H9 (cell line): ENCODE results near the gene ZNF365. TPM values are rescaled to one million over a fixed set of nuclear protein-coding genes. Genes with fewer than 3 reads are reported as not detected.

Experiments used
- DNase-seq: peaks from one replicate; pipeline ENCODE4 v3.0.0-alpha.2; 2017
- H2AFZ ChIP-seq: one replicate; pipeline ENCODE4 v1.6.1; 2013; ENCODE audit warnings: mild to moderate bottlenecking, low read length, control low read depth, moderate library complexity
- H2AK5ac ChIP-seq: 2 replicates; pipeline ENCODE4 v1.6.1; 2013; ENCODE audit warnings: low read length, control low read depth, mixed read lengths; ENCODE audit not compliant: insufficient read length
- H2BK120ac ChIP-seq: one replicate; pipeline ENCODE4 v1.6.1; 2013; ENCODE audit warnings: low read depth, mild to moderate bottlenecking, low read length, control low read depth, inconsistent platforms; ENCODE audit not compliant: poor library complexity, severe bottlenecking
- H2BK12ac ChIP-seq: 2 replicates; pipeline ENCODE4 v1.6.1; 2013; ENCODE audit warnings: low read length, control low read depth, mixed read lengths, low read depth; ENCODE audit not compliant: insufficient read length
- H2BK15ac ChIP-seq: 2 replicates; pipeline ENCODE4 v1.6.1; 2013; ENCODE audit warnings: low read depth, low read length, control low read depth
- H2BK20ac ChIP-seq: one replicate; pipeline ENCODE4 v1.6.1; 2013; ENCODE audit warnings: low read depth, mild to moderate bottlenecking, low read length, control low read depth, inconsistent platforms; ENCODE audit not compliant: poor library complexity, severe bottlenecking
- H2BK5ac ChIP-seq: 2 replicates; pipeline ENCODE4 v1.6.1; 2013; ENCODE audit warnings: low read length, control low read depth, mixed read lengths; ENCODE audit not compliant: insufficient read length
- H3K14ac ChIP-seq: 2 replicates; pipeline ENCODE4 v1.6.1; 2013; ENCODE audit warnings: low read length, control low read depth; ENCODE audit not compliant: insufficient read depth
- H3K18ac ChIP-seq: 2 replicates; pipeline ENCODE4 v1.6.1; 2013; ENCODE audit warnings: low read depth, mild to moderate bottlenecking, mixed read lengths, low read length, control low read depth; ENCODE audit not compliant: insufficient read length
- H3K23ac ChIP-seq: 2 replicates; pipeline ENCODE4 v1.6.1; 2013; ENCODE audit warnings: low read length, control low read depth, mixed read lengths, low read depth; ENCODE audit not compliant: insufficient read length
- H3K23me2 ChIP-seq: 2 replicates; pipeline ENCODE4 v1.6.1; 2013; ENCODE audit warnings: low read depth, mild to moderate bottlenecking, mixed read lengths, low read length, control low read depth; ENCODE audit not compliant: insufficient read length, poor library complexity, severe bottlenecking
- H3K27ac ChIP-seq: 2 replicates; pipeline ENCODE4 v1.5.1; 2013; ENCODE audit warnings: low read length, control low read depth, mixed read lengths, low read depth; ENCODE audit not compliant: insufficient read length
- H3K27me3 ChIP-seq: 2 replicates; pipeline ENCODE4 v1.6.1; 2013; ENCODE audit warnings: low read length, control low read depth, inconsistent platforms; ENCODE audit not compliant: insufficient read depth
- H3K4ac ChIP-seq: 2 replicates; pipeline ENCODE4 v1.6.1; 2013; ENCODE audit warnings: low read depth, mild to moderate bottlenecking, control low read depth, inconsistent platforms, low read length, moderate library complexity
- H3K4me1 ChIP-seq: 2 replicates; pipeline ENCODE4 v1.6.1; 2013; ENCODE audit warnings: low read length, control low read depth, inconsistent platforms; ENCODE audit not compliant: insufficient read depth
- H3K4me2 ChIP-seq: 2 replicates; pipeline ENCODE4 v1.6.1; 2013; ENCODE audit warnings: low read length, control low read depth, mixed read lengths; ENCODE audit not compliant: insufficient read length, insufficient read depth
- H3K56ac ChIP-seq: 2 replicates; pipeline ENCODE4 v1.6.1; 2013; ENCODE audit warnings: low read depth, mild to moderate bottlenecking, mixed read lengths, low read length, control low read depth; ENCODE audit not compliant: insufficient read length
- H3K79me1 ChIP-seq: 2 replicates; pipeline ENCODE4 v1.6.1; 2013; ENCODE audit warnings: low read depth, mild to moderate bottlenecking, moderate library complexity, low read length, control low read depth, inconsistent platforms; ENCODE audit not compliant: insufficient read depth, poor library complexity, severe bottlenecking
- H3K79me2 ChIP-seq: 2 replicates; pipeline ENCODE4 v1.6.1; 2013; ENCODE audit warnings: low read length, control low read depth, inconsistent platforms; ENCODE audit not compliant: insufficient read depth
- H3K9ac ChIP-seq: 2 replicates; pipeline ENCODE4 v1.6.1; 2013; ENCODE audit warnings: low read length, control low read depth, mixed read lengths; ENCODE audit not compliant: insufficient read length; ENCODE audit errors: extremely low read depth
- H3K9me3 ChIP-seq: one replicate; pipeline ENCODE4 v1.6.1; 2013; ENCODE audit warnings: low read depth, low read length, inconsistent platforms; ENCODE audit not compliant: control insufficient read depth
- H3T11ph ChIP-seq: one replicate; pipeline ENCODE4 v1.6.1; 2013; ENCODE audit warnings: mild to moderate bottlenecking, low read length, control low read depth, inconsistent platforms
- H4K20me1 ChIP-seq: one replicate; pipeline ENCODE4 v1.6.1; 2013; ENCODE audit not compliant: control insufficient read depth, insufficient read length, insufficient read depth
- H4K5ac ChIP-seq: 2 replicates; pipeline ENCODE4 v1.6.1; 2013; ENCODE audit warnings: low read depth, mild to moderate bottlenecking, mixed read lengths, low read length, control low read depth; ENCODE audit not compliant: insufficient read length
- H4K8ac ChIP-seq: replicated peaks from 2 replicates; pipeline ENCODE4 v1.6.1; 2013; ENCODE audit warnings: low read length, control low read depth, mixed read lengths, low read depth; ENCODE audit not compliant: insufficient read length
- H4K91ac ChIP-seq: 2 replicates; pipeline ENCODE4 v1.6.1; 2013; ENCODE audit warnings: low read depth, mild to moderate bottlenecking, moderate library complexity, mixed read lengths, low read length, control low read depth; ENCODE audit not compliant: insufficient read length
- H3K27ac Mint-ChIP-seq, 3 experiments: 2 replicates in 2 of 3; 3 replicates in 1 of 3; pipeline ENCODE4 v1.8.0; 2020 to 2021; ENCODE audit warnings: mixed read lengths in 3 of 3, mild to moderate bottlenecking in 1 of 3, moderate library complexity in 1 of 3
- H3K27me3 Mint-ChIP-seq: 2 replicates; pipeline ENCODE4 v1.8.0; 2021; ENCODE audit warnings: low read depth, mild to moderate bottlenecking, moderate library complexity, mixed read lengths
- H3K36me3 Mint-ChIP-seq, 3 experiments: 2 replicates in 2 of 3; 3 replicates in 1 of 3; pipeline ENCODE4 v1.8.0; 2020 to 2021; ENCODE audit warnings: low read depth in 3 of 3, mixed read lengths in 3 of 3; ENCODE audit not compliant: insufficient read depth in 1 of 3
- H3K4me1 Mint-ChIP-seq, 2 experiments: 2 replicates each; pipeline ENCODE4 v1.8.0; 2020; ENCODE audit warnings: mixed read lengths in 2 of 2
- H3K4me3 Mint-ChIP-seq, 2 experiments: 2 replicates in 1 of 2; 3 replicates in 1 of 2; pipeline ENCODE4 v1.8.0; 2020 to 2021; ENCODE audit warnings: mild to moderate bottlenecking in 2 of 2, mixed read lengths in 2 of 2, moderate library complexity in 1 of 2
- H3K9me3 Mint-ChIP-seq, 2 experiments: 2 replicates in 1 of 2; 3 replicates in 1 of 2; pipeline ENCODE4 v1.8.0; 2020; ENCODE audit warnings: mild to moderate bottlenecking in 2 of 2, mixed read lengths in 2 of 2, moderate library complexity in 1 of 2
- WGBS: extraction: QIAGEN DNeasy Blood & Tissue Kit; methylation state at CpG from one replicate; pipeline ENCODE4 v1.1.7; 2013; ENCODE audit warnings: missing lambda C conversion rate, low lambda C conversion rate, mixed read lengths; ENCODE audit not compliant: insufficient read length; ENCODE audit errors: extremely low coverage; 5-methylcytosine and 5-hydroxymethylcytosine counted together
- total RNA-seq: library from RNA; stranded (reverse); gene quantifications from 2 replicates; pipeline ENCODE4 v1.2.1, GENCODE V29; 2021
- TF ChIP-seq, protein P1 (sequence below): fragments of 200-600 bp; sonication (generic); conservative IDR thresholded peaks from 3 replicates; pipeline ENCODE4 v1.8.0; 2021; ENCODE audit warnings: antibody characterized with exemption, mild to moderate bottlenecking

ZNF365 gene
- total RNA-seq, 1 experiment from 2014 or later = 0.59 TPM

DNA sequence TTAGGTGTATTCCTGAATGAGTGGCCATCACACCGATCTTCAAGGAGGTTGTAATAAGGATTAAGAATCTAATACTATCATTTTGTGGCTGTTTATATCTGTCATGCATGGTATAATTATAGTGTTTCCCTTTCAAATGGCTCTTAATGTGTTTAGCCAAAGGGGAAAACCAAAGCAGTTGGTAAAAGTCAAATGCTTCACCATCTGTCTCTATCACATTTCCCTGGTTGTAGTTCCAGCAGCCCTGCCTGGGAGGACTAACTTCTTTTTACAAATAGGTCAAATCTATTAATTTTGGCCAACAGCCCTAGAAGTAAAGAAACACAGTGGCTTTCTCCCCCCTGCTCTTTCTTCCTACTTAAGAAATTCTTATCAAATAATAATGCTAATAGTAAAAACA, 56.7 kb downstream of the ZNF365 start:
- H2BK5ac ChIP-seq = no peak overlapping the region
- H3K27ac Mint-ChIP-seq = no peak overlapping the region
- no peak overlapping the region for H3K4ac ChIP-seq
- no peaks in the 10 kb centered on the region for H3K79me2 ChIP-seq
- no peak overlapping the region for H2BK120ac ChIP-seq
- no peak for DNase-seq
- no peak overlapping the region for H4K8ac ChIP-seq
- H3K27me3 Mint-ChIP-seq = peaks cover 51% of the 10 kb centered on the region
- H3K27me3 ChIP-seq = peaks cover 11% of the 10 kb centered on the region; the same call in 1 of the 2 replicates
- no peaks in the 10 kb centered on the region; the same call in 1 of the 2 replicates for H3K4me1 ChIP-seq
- no peak overlapping the region for H3K18ac ChIP-seq
- no peak overlapping the region for H3K4me3 Mint-ChIP-seq
- no peak overlapping the region for H3K14ac ChIP-seq
- H3K23ac ChIP-seq = no peak overlapping the region
- H3K4me2 ChIP-seq = no peak overlapping the region
- H4K5ac ChIP-seq = no peak overlapping the region
- H4K91ac ChIP-seq = no peak overlapping the region
- H3K79me1 ChIP-seq = no peaks in the 10 kb centered on the region
- no peak overlapping the region for H2BK20ac ChIP-seq
- H2AFZ ChIP-seq = no peak overlapping the region
- H3K56ac ChIP-seq = no peak overlapping the region
- H3K4me1 Mint-ChIP-seq = peaks cover 12 to 14% of the 10 kb centered on the region in 2 experiments
- no peak overlapping the region for H2BK15ac ChIP-seq
- H2BK12ac ChIP-seq = no peak overlapping the region
- H3K9me3 Mint-ChIP-seq = no peaks in the 10 kb centered on the region; a peak in 1 of 5 replicates
- H3K9ac ChIP-seq = no peak overlapping the region
- no peaks in the 10 kb centered on the region for H3K9me3 ChIP-seq
- no CpG with 5 or more reads among the region's 1 CpG for WGBS
- no peak overlapping the region for H3T11ph ChIP-seq
- H3K23me2 ChIP-seq = no peaks in the 10 kb centered on the region
- TF ChIP-seq, protein P1, sequence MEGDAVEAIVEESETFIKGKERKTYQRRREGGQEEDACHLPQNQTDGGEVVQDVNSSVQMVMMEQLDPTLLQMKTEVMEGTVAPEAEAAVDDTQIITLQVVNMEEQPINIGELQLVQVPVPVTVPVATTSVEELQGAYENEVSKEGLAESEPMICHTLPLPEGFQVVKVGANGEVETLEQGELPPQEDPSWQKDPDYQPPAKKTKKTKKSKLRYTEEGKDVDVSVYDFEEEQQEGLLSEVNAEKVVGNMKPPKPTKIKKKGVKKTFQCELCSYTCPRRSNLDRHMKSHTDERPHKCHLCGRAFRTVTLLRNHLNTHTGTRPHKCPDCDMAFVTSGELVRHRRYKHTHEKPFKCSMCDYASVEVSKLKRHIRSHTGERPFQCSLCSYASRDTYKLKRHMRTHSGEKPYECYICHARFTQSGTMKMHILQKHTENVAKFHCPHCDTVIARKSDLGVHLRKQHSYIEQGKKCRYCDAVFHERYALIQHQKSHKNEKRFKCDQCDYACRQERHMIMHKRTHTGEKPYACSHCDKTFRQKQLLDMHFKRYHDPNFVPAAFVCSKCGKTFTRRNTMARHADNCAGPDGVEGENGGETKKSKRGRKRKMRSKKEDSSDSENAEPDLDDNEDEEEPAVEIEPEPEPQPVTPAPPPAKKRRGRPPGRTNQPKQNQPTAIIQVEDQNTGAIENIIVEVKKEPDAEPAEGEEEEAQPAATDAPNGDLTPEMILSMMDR = no peak
- H2AK5ac ChIP-seq = no peak overlapping the region
- no peaks in the 10 kb centered on the region for H4K20me1 ChIP-seq
- peaks cover 0 to 2% (median 0%) of the 10 kb centered on the region in 3 experiments; a peak in 1 of 7 replicates for H3K36me3 Mint-ChIP-seq
- H3K27ac ChIP-seq = no peak overlapping the region
